WTC11 (cell line): ENCODE results near the gene FAM13C. TPM values are rescaled to one million over a fixed set of nuclear protein-coding genes. Genes with fewer than 3 reads are reported as not detected.

Experiments used
- ATAC-seq: fragments of 200-7000 bp; cut with Tn5 transposase; 2 replicates; pipeline ENCODE4 v1.10.0; 2021; ENCODE audit warnings: mild to moderate bottlenecking, moderate library complexity
- CTCF ChIA-PET: fragments of 300-600 bp; sonication (Branson Sonifier 250); formaldehyde crosslinking; loops from one replicate; lab custom pipeline; 2021; ENCODE audit warnings: antibody characterized with exemption; lab: Charles Lee
- POLR2A ChIA-PET: fragments of 350-600 bp; sonication (Branson Sonifier 250); formaldehyde crosslinking; loops from one replicate; lab custom pipeline; 2021; ENCODE audit warnings: antibody characterized with exemption; lab: Charles Lee
- DNase-seq: peaks from one replicate; pipeline ENCODE4 v3.0.0; 2021; ENCODE audit warnings: low spot score
- H3K27ac Mint-ChIP-seq: 2 replicates; pipeline ENCODE4 v1.8.0; 2021; ENCODE audit warnings: mixed read lengths
- H3K27me3 Mint-ChIP-seq: 2 replicates; pipeline ENCODE4 v1.8.0; 2021; ENCODE audit warnings: low read depth, mild to moderate bottlenecking, moderate library complexity, mixed read lengths
- H3K36me3 Mint-ChIP-seq: 2 replicates; pipeline ENCODE4 v1.8.0; 2021; ENCODE audit warnings: mixed read lengths
- H3K4me1 Mint-ChIP-seq: 2 replicates; pipeline ENCODE4 v1.8.0; 2022; ENCODE audit warnings: mixed read lengths
- H3K4me3 Mint-ChIP-seq: 2 replicates; pipeline ENCODE4 v1.8.0; 2021; ENCODE audit warnings: mild to moderate bottlenecking, moderate library complexity, mixed read lengths
- H3K9me3 Mint-ChIP-seq: 2 replicates; pipeline ENCODE4 v1.8.0; 2021; ENCODE audit warnings: mixed read lengths
- CREB1 ChIP-seq: sonication (generic); formaldehyde crosslinking; IDR thresholded peaks from 2 replicates; pipeline ENCODE4 v1.8.0; 2023; ENCODE audit warnings: mild to moderate bottlenecking, missing genetic modification reagents
- IRF2 ChIP-seq: sonication (generic); formaldehyde crosslinking; IDR thresholded peaks from 2 replicates; pipeline ENCODE4 v1.8.0; 2022; ENCODE audit warnings: low read depth, missing genetic modification reagents, borderline replicate concordance
- JAZF1 ChIP-seq: fragments of 250-450 bp; sonication (Bioruptor Pico); IDR thresholded peaks from 2 replicates; pipeline ENCODE4 v1.9.0; 2021; ENCODE audit warnings: moderate library complexity, mild to moderate bottlenecking, inconsistent platforms
- MXD4 ChIP-seq: fragments of 250-450 bp; sonication (Bioruptor Pico); IDR thresholded peaks from 2 replicates; pipeline ENCODE4 v1.8.0; 2021; ENCODE audit warnings: mild to moderate bottlenecking, moderate library complexity, borderline replicate concordance
- PRRX2 ChIP-seq: fragments of 250-450 bp; sonication (Bioruptor Pico); IDR thresholded peaks from 2 replicates; pipeline ENCODE4 v1.8.0; 2021; ENCODE audit warnings: mild to moderate bottlenecking
- RELA ChIP-seq: sonication (generic); formaldehyde crosslinking; IDR thresholded peaks from 2 replicates; pipeline ENCODE4 v1.8.1; 2022; ENCODE audit warnings: missing genetic modification reagents, mild to moderate bottlenecking, borderline replicate concordance
- TEAD1 ChIP-seq: sonication (generic); formaldehyde crosslinking; IDR thresholded peaks from 2 replicates; pipeline ENCODE4 v1.8.0; 2022; ENCODE audit warnings: mild to moderate bottlenecking, missing genetic modification reagents
- ZNF219 ChIP-seq: sonication (generic); formaldehyde crosslinking; IDR thresholded peaks from 2 replicates; pipeline ENCODE4 v1.8.0; 2023; ENCODE audit warnings: missing genetic modification reagents, mild to moderate bottlenecking, borderline replicate concordance
- ZNF317 ChIP-seq: sonication (generic); formaldehyde crosslinking; IDR thresholded peaks from 2 replicates; pipeline ENCODE4 v1.8.1; 2023; ENCODE audit warnings: low read depth, mild to moderate bottlenecking, moderate library complexity, missing genetic modification reagents, borderline replicate concordance
- total RNA-seq: library from RNA; stranded (reverse); gene quantifications from 3 replicates; pipeline ENCODE4 v1.2.3, GENCODE V29; 2021
- TF ChIP-seq, protein P1 (sequence below): fragments of 250-450 bp; sonication (Bioruptor Pico); IDR thresholded peaks from 2 replicates; pipeline ENCODE4 v1.9.0; 2021; ENCODE audit warnings: mild to moderate bottlenecking
- TF ChIP-seq, protein P2 (sequence below): sonication (generic); formaldehyde crosslinking; IDR thresholded peaks from 2 replicates; pipeline ENCODE4 v1.8.1; 2023; ENCODE audit warnings: mild to moderate bottlenecking, missing genetic modification reagents
- TF ChIP-seq, protein P3 (sequence below): sonication (generic); formaldehyde crosslinking; IDR thresholded peaks from 2 replicates; pipeline ENCODE4 v1.8.0; 2023; ENCODE audit warnings: mild to moderate bottlenecking, missing genetic modification reagents
- TF ChIP-seq, protein P4 (sequence below): sonication (generic); formaldehyde crosslinking; IDR thresholded peaks from 2 replicates; pipeline ENCODE4 v1.8.1; 2023; ENCODE audit warnings: mild to moderate bottlenecking, missing genetic modification reagents, borderline replicate concordance
- TF ChIP-seq, protein P5 (sequence below): sonication (generic); formaldehyde crosslinking; IDR thresholded peaks from 2 replicates; pipeline ENCODE4 v1.8.0; 2022; ENCODE audit warnings: mild to moderate bottlenecking, missing genetic modification reagents
- TF ChIP-seq, protein P6 (sequence below): sonication (generic); formaldehyde crosslinking; IDR thresholded peaks from 2 replicates; pipeline ENCODE4 v1.8.0; 2022; ENCODE audit warnings: mild to moderate bottlenecking, missing genetic modification reagents
- TF ChIP-seq, protein P7 (sequence below): sonication (generic); formaldehyde crosslinking; IDR thresholded peaks from 2 replicates; pipeline ENCODE4 v1.8.1; 2022; ENCODE audit warnings: missing genetic modification reagents, borderline replicate concordance
- TF ChIP-seq, protein P8 (sequence below): fragments of 250-450 bp; sonication (Bioruptor Pico); IDR thresholded peaks from 2 replicates; pipeline ENCODE4 v1.8.0; 2021; ENCODE audit warnings: mild to moderate bottlenecking

FAM13C gene
- total RNA-seq, 1 experiment from 2014 or later = 1.5 TPM

DNA sequence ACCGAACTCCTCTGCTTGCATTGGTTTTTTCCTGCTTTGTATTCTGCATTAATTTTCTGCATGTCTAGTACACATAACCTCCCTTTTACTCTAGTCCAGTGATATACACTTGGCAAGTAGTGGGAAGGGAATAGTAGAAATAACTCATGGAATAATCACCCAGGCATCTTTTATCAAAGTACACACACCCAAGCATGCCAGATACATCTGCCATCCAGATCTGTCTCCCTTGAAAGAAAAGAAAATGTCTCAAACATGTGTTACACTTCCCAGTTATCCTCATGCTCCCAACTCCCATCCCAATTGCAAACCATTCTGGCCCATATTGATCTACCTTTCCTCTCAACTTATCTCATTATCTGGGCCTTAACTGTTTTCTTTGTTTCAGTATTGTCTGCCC is 106.9 kb downstream of the FAM13C start:
- TF ChIP-seq IRF2 (CRISPR knock-in tag) = no peak
- TF ChIP-seq, protein P1, sequence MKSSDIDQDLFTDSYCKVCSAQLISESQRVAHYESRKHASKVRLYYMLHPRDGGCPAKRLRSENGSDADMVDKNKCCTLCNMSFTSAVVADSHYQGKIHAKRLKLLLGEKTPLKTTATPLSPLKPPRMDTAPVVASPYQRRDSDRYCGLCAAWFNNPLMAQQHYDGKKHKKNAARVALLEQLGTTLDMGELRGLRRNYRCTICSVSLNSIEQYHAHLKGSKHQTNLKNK (CRISPR knock-in tag) = no peak
- TF ChIP-seq JAZF1 = no peak
- TF ChIP-seq, protein P2, sequence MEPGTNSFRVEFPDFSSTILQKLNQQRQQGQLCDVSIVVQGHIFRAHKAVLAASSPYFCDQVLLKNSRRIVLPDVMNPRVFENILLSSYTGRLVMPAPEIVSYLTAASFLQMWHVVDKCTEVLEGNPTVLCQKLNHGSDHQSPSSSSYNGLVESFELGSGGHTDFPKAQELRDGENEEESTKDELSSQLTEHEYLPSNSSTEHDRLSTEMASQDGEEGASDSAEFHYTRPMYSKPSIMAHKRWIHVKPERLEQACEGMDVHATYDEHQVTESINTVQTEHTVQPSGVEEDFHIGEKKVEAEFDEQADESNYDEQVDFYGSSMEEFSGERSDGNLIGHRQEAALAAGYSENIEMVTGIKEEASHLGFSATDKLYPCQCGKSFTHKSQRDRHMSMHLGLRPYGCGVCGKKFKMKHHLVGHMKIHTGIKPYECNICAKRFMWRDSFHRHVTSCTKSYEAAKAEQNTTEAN (CRISPR knock-in tag) = no peak
- TF ChIP-seq ZNF317 = no peak
- TF ChIP-seq, protein P3, sequence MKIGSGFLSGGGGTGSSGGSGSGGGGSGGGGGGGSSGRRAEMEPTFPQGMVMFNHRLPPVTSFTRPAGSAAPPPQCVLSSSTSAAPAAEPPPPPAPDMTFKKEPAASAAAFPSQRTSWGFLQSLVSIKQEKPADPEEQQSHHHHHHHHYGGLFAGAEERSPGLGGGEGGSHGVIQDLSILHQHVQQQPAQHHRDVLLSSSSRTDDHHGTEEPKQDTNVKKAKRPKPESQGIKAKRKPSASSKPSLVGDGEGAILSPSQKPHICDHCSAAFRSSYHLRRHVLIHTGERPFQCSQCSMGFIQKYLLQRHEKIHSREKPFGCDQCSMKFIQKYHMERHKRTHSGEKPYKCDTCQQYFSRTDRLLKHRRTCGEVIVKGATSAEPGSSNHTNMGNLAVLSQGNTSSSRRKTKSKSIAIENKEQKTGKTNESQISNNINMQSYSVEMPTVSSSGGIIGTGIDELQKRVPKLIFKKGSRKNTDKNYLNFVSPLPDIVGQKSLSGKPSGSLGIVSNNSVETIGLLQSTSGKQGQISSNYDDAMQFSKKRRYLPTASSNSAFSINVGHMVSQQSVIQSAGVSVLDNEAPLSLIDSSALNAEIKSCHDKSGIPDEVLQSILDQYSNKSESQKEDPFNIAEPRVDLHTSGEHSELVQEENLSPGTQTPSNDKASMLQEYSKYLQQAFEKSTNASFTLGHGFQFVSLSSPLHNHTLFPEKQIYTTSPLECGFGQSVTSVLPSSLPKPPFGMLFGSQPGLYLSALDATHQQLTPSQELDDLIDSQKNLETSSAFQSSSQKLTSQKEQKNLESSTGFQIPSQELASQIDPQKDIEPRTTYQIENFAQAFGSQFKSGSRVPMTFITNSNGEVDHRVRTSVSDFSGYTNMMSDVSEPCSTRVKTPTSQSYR (CRISPR knock-in tag) = no peak
- no peak for TF ChIP-seq TEAD1 (CRISPR knock-in tag)
- TF ChIP-seq, protein P4, sequence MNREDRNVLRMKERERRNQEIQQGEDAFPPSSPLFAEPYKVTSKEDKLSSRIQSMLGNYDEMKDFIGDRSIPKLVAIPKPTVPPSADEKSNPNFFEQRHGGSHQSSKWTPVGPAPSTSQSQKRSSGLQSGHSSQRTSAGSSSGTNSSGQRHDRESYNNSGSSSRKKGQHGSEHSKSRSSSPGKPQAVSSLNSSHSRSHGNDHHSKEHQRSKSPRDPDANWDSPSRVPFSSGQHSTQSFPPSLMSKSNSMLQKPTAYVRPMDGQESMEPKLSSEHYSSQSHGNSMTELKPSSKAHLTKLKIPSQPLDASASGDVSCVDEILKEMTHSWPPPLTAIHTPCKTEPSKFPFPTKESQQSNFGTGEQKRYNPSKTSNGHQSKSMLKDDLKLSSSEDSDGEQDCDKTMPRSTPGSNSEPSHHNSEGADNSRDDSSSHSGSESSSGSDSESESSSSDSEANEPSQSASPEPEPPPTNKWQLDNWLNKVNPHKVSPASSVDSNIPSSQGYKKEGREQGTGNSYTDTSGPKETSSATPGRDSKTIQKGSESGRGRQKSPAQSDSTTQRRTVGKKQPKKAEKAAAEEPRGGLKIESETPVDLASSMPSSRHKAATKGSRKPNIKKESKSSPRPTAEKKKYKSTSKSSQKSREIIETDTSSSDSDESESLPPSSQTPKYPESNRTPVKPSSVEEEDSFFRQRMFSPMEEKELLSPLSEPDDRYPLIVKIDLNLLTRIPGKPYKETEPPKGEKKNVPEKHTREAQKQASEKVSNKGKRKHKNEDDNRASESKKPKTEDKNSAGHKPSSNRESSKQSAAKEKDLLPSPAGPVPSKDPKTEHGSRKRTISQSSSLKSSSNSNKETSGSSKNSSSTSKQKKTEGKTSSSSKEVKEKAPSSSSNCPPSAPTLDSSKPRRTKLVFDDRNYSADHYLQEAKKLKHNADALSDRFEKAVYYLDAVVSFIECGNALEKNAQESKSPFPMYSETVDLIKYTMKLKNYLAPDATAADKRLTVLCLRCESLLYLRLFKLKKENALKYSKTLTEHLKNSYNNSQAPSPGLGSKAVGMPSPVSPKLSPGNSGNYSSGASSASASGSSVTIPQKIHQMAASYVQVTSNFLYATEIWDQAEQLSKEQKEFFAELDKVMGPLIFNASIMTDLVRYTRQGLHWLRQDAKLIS (CRISPR knock-in tag) = no peak
- TF ChIP-seq PRRX2 (CRISPR knock-in tag) = no peak
- TF ChIP-seq ZNF219 (CRISPR knock-in tag) = no peak
- no peak for TF ChIP-seq MXD4 (CRISPR knock-in tag)
- TF ChIP-seq, all 79 proteins: peak for 0
- Mint-ChIP-seq H3K9me3 (no peaks in the 10 kb centered on the region), H3K36me3 (no peaks in the 10 kb centered on the region), H3K4me3 (no peak overlapping the region), H3K27me3 (no peaks in the 10 kb centered on the region), H3K27ac (no peak overlapping the region), H3K4me1 (no peaks in the 10 kb centered on the region)
- ATAC-seq (no peak), DNase-seq (no peak)
- ChIA-PET CTCF (no interaction called here), POLR2A (no interaction called here)

DNA sequence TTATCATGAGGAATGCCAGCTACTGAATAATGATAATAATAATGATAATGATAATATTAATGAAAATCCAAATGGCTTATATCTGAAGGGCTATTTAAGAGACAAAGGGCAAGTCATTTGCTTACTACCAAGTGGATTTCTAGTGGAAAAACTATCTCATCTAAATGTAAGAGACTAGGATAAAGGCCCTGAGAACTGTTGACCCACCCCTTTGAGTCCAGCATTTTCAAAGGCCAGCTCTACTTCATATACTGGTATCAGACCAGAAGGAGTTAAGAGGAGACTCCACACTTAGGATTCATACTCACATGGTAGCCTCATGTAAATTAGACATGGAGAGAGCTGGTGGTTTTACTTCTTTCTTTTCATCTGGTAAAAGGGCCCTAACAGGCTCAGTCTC is 109.9 kb downstream of the FAM13C start:
- ATAC-seq = no peak
- TF ChIP-seq, protein P5, sequence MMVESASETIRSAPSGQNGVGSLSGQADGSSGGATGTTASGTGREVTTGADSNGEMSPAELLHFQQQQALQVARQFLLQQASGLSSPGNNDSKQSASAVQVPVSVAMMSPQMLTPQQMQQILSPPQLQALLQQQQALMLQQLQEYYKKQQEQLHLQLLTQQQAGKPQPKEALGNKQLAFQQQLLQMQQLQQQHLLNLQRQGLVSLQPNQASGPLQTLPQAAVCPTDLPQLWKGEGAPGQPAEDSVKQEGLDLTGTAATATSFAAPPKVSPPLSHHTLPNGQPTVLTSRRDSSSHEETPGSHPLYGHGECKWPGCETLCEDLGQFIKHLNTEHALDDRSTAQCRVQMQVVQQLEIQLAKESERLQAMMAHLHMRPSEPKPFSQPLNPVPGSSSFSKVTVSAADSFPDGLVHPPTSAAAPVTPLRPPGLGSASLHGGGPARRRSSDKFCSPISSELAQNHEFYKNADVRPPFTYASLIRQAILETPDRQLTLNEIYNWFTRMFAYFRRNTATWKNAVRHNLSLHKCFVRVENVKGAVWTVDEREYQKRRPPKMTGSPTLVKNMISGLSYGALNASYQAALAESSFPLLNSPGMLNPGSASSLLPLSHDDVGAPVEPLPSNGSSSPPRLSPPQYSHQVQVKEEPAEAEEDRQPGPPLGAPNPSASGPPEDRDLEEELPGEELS = no peak
- TF ChIP-seq, protein P6, sequence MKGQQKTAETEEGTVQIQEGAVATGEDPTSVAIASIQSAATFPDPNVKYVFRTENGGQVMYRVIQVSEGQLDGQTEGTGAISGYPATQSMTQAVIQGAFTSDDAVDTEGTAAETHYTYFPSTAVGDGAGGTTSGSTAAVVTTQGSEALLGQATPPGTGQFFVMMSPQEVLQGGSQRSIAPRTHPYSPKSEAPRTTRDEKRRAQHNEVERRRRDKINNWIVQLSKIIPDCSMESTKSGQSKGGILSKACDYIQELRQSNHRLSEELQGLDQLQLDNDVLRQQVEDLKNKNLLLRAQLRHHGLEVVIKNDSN (CRISPR knock-in tag) = no peak
- TF ChIP-seq RELA (no peak), CREB1 (CRISPR knock-in tag) (no peak)
- TF ChIP-seq, protein P7, sequence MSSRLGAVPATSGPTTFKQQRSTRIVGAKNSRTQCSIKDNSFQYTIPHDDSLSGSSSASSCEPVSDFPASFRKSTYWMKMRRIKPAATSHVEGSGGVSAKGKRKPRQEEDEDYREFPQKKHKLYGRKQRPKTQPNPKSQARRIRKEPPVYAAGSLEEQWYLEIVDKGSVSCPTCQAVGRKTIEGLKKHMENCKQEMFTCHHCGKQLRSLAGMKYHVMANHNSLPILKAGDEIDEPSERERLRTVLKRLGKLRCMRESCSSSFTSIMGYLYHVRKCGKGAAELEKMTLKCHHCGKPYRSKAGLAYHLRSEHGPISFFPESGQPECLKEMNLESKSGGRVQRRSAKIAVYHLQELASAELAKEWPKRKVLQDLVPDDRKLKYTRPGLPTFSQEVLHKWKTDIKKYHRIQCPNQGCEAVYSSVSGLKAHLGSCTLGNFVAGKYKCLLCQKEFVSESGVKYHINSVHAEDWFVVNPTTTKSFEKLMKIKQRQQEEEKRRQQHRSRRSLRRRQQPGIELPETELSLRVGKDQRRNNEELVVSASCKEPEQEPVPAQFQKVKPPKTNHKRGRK = no peak
- TF ChIP-seq, protein P8, sequence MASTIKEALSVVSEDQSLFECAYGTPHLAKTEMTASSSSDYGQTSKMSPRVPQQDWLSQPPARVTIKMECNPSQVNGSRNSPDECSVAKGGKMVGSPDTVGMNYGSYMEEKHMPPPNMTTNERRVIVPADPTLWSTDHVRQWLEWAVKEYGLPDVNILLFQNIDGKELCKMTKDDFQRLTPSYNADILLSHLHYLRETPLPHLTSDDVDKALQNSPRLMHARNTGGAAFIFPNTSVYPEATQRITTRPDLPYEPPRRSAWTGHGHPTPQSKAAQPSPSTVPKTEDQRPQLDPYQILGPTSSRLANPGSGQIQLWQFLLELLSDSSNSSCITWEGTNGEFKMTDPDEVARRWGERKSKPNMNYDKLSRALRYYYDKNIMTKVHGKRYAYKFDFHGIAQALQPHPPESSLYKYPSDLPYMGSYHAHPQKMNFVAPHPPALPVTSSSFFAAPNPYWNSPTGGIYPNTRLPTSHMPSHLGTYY (CRISPR knock-in tag) = no peak
- no peaks in the 10 kb centered on the region for H3K27me3 Mint-ChIP-seq
- H3K4me3 Mint-ChIP-seq = no peak overlapping the region
- H3K27ac Mint-ChIP-seq = no peak overlapping the region
- no peak for DNase-seq
- H3K9me3 Mint-ChIP-seq = no peaks in the 10 kb centered on the region
- H3K4me1 Mint-ChIP-seq = no peaks in the 10 kb centered on the region
- ChIA-PET CTCF (no interaction called here), POLR2A (no interaction called here)
- H3K36me3 Mint-ChIP-seq = no peaks in the 10 kb centered on the region
